ENCODE data around the gene INTS11. TPM values are rescaled to one million over a fixed set of nuclear protein-coding genes. Genes with fewer than 3 reads are reported as not detected.

The INTS11 gene
- total and polyA plus RNA-seq, 2 of the 13 experiments (the other 11 are each of a cell fraction or from before 2014, with no cell fraction given) = 52.8 to 94.8 TPM

- no peak for TF ChIP-seq ZNF646 (CRISPR knock-in tag; IDR thresholded peaks at IDR 0.05)
- TF ChIP-seq HMGXB4 (CRISPR knock-in tag; IDR thresholded peaks at IDR 0.05; ENCODE audit: borderline replicate concordance in 1 of 2, low read depth in 1 of 2) = peak in 1 of 2 experiments; percentile 83; a peak in 2 of 4 replicates
- no peak for TF ChIP-seq MBNL3 (CRISPR knock-in tag; conservative IDR thresholded peaks at IDR 0.05)
- peak; percentile 96 for TF ChIP-seq CTCF (CRISPR knock-in tag; IDR thresholded peaks at IDR 0.05)
- no peak for TF ChIP-seq ZNF616 (CRISPR knock-in tag; IDR thresholded peaks at IDR 0.05; ENCODE audit: low read depth)
- TF ChIP-seq LRRFIP1 (CRISPR knock-in tag; conservative IDR thresholded peaks at IDR 0.05) = no peak
- TF ChIP-seq CHCHD3 (CRISPR knock-in tag; IDR thresholded peaks at IDR 0.05) = 0 out of 2 replicates have a peak, but pooled peaks have one; percentile 29
- no peak for TF ChIP-seq FOXP4 (CRISPR knock-in tag; IDR thresholded peaks at IDR 0.05)
- TF ChIP-seq MXI1 (IDR thresholded peaks at IDR 0.05; ENCODE audit: borderline replicate concordance, low read depth, low read length) = 0 out of 3 replicates have a peak, but pooled peaks have one; percentile 28
- TF ChIP-seq ERF (CRISPR knock-in tag; IDR thresholded peaks at IDR 0.05) = no peak
- TF ChIP-seq ZSCAN29 (CRISPR knock-in tag; conservative IDR thresholded peaks at IDR 0.05) = no peak
- peak; percentile 54; the same call in 1 of the 2 replicates for TF ChIP-seq CENPT (CRISPR knock-in tag; IDR thresholded peaks at IDR 0.05; ENCODE audit: low read depth)
Measured at GRCh38 chr1:1291548-1292441, 32.7 kb downstream of the INTS11 start (continued).
